IMR-90 (cell line): Measurements from ENCODE around the gene TEX14. TPM values are rescaled to one million over a fixed set of nuclear protein-coding genes. Genes with fewer than 3 reads are reported as not detected.

Experiments
- ATAC-seq: fragments of 200-7000 bp; cut with Tn5 transposase; 2 replicates; pipeline ENCODE4 v1.9.1; 2020; ENCODE audit warnings: low read depth, mild to moderate bottlenecking, moderate library complexity
- BruUV-seq: library from RNA; stranded (reverse); fragments of 400-500 nt; replicated peaks from 2 replicates; lab custom pipeline; 2021; lab: Mats Ljungman, UMichigan
- CTCF ChIA-PET: fragments of 300-600 bp; formaldehyde crosslinking; extraction: SDS; loops from one replicate; lab custom pipeline; 2021; ENCODE audit warnings: antibody characterized with exemption; lab: Yijun Ruan, JAX
- POLR2A ChIA-PET: fragments of 300-600 bp; sonication (Branson Sonifier 250); formaldehyde crosslinking; loops from one replicate; lab custom pipeline; 2022; ENCODE audit warnings: antibody characterized with exemption; ENCODE audit not compliant: unreplicated experiment; lab: Charles Lee
- DNase-seq: peaks from one replicate; pipeline ENCODE4 v3.0.0; 2013
- H2AFZ ChIP-seq: replicated peaks from 2 replicates; pipeline ENCODE3; 2013; ENCODE audit warnings: low read length, mild to moderate bottlenecking; ENCODE audit not compliant: poor library complexity
- H2AK5ac ChIP-seq: 2 replicates; pipeline ENCODE4 v1.6.1; 2013; ENCODE audit warnings: low read depth, low read length, inconsistent platforms
- H2AK9ac ChIP-seq: replicated peaks from 2 replicates; pipeline ENCODE3; 2013; ENCODE audit warnings: mild to moderate bottlenecking, low read depth, low read length, moderate library complexity; ENCODE audit not compliant: poor library complexity
- H2BK120ac ChIP-seq: 2 replicates; pipeline ENCODE4 v1.6.1; 2013; ENCODE audit warnings: low read depth, low read length, inconsistent platforms
- H2BK15ac ChIP-seq: 3 replicates; pipeline ENCODE4 v1.6.1; 2013; ENCODE audit warnings: low read depth, low read length, inconsistent platforms
- H2BK20ac ChIP-seq: 2 replicates; pipeline ENCODE4 v1.6.1; 2013; ENCODE audit warnings: low read depth, mild to moderate bottlenecking, inconsistent platforms, low read length, moderate library complexity
- H2BK5ac ChIP-seq: 2 replicates; pipeline ENCODE4 v1.6.1; 2013; ENCODE audit warnings: mild to moderate bottlenecking, low read depth, low read length, inconsistent platforms; ENCODE audit not compliant: poor library complexity, severe bottlenecking
- H3K14ac ChIP-seq: replicated peaks from 2 replicates; pipeline ENCODE4 v1.6.1; 2013; ENCODE audit warnings: low read depth, low read length, inconsistent platforms
- H3K18ac ChIP-seq: 2 replicates; pipeline ENCODE4 v1.6.1; 2013; ENCODE audit warnings: low read depth, low read length, control low read depth
- H3K23ac ChIP-seq: 2 replicates; pipeline ENCODE4 v1.6.1; 2013; ENCODE audit warnings: low read depth, low read length, inconsistent platforms
- H3K27ac ChIP-seq: 2 replicates; pipeline ENCODE4 v1.5.1; 2013; ENCODE audit warnings: mild to moderate bottlenecking, control low read depth, low read length; ENCODE audit not compliant: insufficient read depth
- H3K27me3 ChIP-seq: 2 replicates; pipeline ENCODE4 v1.6.1; 2013; ENCODE audit warnings: low read length; ENCODE audit not compliant: control insufficient read depth, insufficient read depth
- H3K36me3 ChIP-seq: 2 replicates; pipeline ENCODE4 v1.6.1; 2013; ENCODE audit warnings: low read length, mixed read lengths; ENCODE audit not compliant: control insufficient read depth, insufficient read depth
- H3K4ac ChIP-seq: 2 replicates; pipeline ENCODE4 v1.6.1; 2013; ENCODE audit warnings: low read depth, low read length, inconsistent platforms
- H3K4me1 ChIP-seq: 2 replicates; pipeline ENCODE4 v1.6.1; 2013; ENCODE audit warnings: low read length, mixed read lengths; ENCODE audit not compliant: control insufficient read depth, insufficient read depth
- H3K4me2 ChIP-seq: 2 replicates; pipeline ENCODE4 v1.6.1; 2013; ENCODE audit warnings: low read depth, mild to moderate bottlenecking, control low read depth, low read length, moderate library complexity
- H3K4me3 ChIP-seq: 2 replicates; pipeline ENCODE4 v1.5.1; 2013; ENCODE audit warnings: low read depth, mild to moderate bottlenecking, control low read depth, low read length, moderate library complexity; ENCODE audit not compliant: insufficient read depth
- H3K56ac ChIP-seq: 2 replicates; pipeline ENCODE4 v1.6.1; 2013; ENCODE audit warnings: low read length, inconsistent platforms; ENCODE audit not compliant: insufficient read depth; ENCODE audit errors: extremely low read depth
- H3K79me1 ChIP-seq, 2 experiments: 2 replicates each; pipeline ENCODE4 v1.6.1; 2013; ENCODE audit warnings: low read length in 2 of 2, inconsistent platforms in 1 of 2, low read depth in 1 of 2
- H3K9ac ChIP-seq: 2 replicates; pipeline ENCODE4 v1.6.1; 2013; ENCODE audit warnings: low read depth, low read length, control low read depth
- H3K9me1 ChIP-seq: 2 replicates; pipeline ENCODE4 v1.6.1; 2013; ENCODE audit warnings: low read length, inconsistent platforms; ENCODE audit not compliant: insufficient read depth
- H3K9me3 ChIP-seq: 2 replicates; pipeline ENCODE4 v1.6.1; 2013; ENCODE audit warnings: low read length; ENCODE audit not compliant: control insufficient read depth, insufficient read depth
- H4K20me1 ChIP-seq: 2 replicates; pipeline ENCODE4 v1.6.1; 2013; ENCODE audit warnings: low read length, inconsistent platforms; ENCODE audit not compliant: insufficient read depth
- H4K5ac ChIP-seq: 2 replicates; pipeline ENCODE4 v1.6.1; 2013; ENCODE audit warnings: mild to moderate bottlenecking, low read depth, low read length, control low read depth
- H4K8ac ChIP-seq, 2 experiments: 2 replicates each; pipeline ENCODE4 v1.6.1; 2013; ENCODE audit warnings: low read depth in 2 of 2, low read length in 2 of 2, control low read depth in 1 of 2, inconsistent platforms in 1 of 2
- H4K91ac ChIP-seq: 2 replicates; pipeline ENCODE4 v1.6.1; 2013; ENCODE audit warnings: low read depth, low read length, inconsistent platforms; ENCODE audit not compliant: insufficient read depth
- CHD1 ChIP-seq: IDR thresholded peaks from 2 replicates; pipeline ENCODE4 v1.6.1; 2012; ENCODE audit warnings: low read depth, low read length, improper control_type of control experiment
- RCOR1 ChIP-seq: IDR thresholded peaks from 2 replicates; pipeline ENCODE4 v1.6.1; 2012; ENCODE audit warnings: mild to moderate bottlenecking, low read length, improper control_type of control experiment; ENCODE audit not compliant: insufficient replicate concordance
- WGBS, 2 experiments: methylation state at CpG; one replicate each; pipeline versions ENCODE4 v1.1.5 to v1.1.7; 2013; ENCODE audit warnings: missing lambda C conversion rate in 2 of 2; ENCODE audit not compliant: insufficient read length in 1 of 2; ENCODE audit errors: extremely low coverage in 2 of 2; 5-methylcytosine and 5-hydroxymethylcytosine counted together
- dilution Hi-C: fragments of 300-500 bp; cut with HindIII; formaldehyde crosslinking; loops from one replicate; pipeline ENCODE4 v1.14.3; 2018; ENCODE audit warnings: low sequenced_read_pairs; ENCODE audit not compliant: unreplicated experiment
- in situ Hi-C: fragments of 300-500 bp; cut with MboI; formaldehyde crosslinking; loops from 3 replicates; pipeline ENCODE4 v1.14.3; 2019; ENCODE audit warnings: low sequenced_read_pairs, inconsistent platforms, mixed read lengths
- intact Hi-C: fragments of 100-400 bp; cut with micrococcal nuclease; formaldehyde crosslinking; loops from 2 replicates; pipeline ENCODE4 v1.10.0; 2022
- polyA plus RNA-seq, 3 experiments: library from polyadenylated mRNA; depleted of rRNA; stranded (reverse); fragments of >200 nt; gene quantifications; 2 replicates each; pipeline ENCODE4 v1.2.3, GENCODE V29; 2012; ENCODE audit warnings: low replicate concordance in 1 of 3
- total RNA-seq: library from RNA; depleted of rRNA; stranded (reverse); fragments of >200 nt; gene quantifications from 2 replicates; pipeline ENCODE4 v1.2.3, GENCODE V29; 2012

Gene TEX14
- total and polyA plus RNA-seq, 2 of the 4 experiments (the other 2 are of a cell fraction): not detected

GRCh38 chr17:58632324-58633314 is 59.2 kb downstream of the TEX14 start:
- BruUV-seq: no TSS peak

More at GRCh38 chr17:58632324-58633314, 59.2 kb downstream of the TEX14 start:
- Histone ChIP-seq H3K36me3 (no peaks in the 10 kb centered on the region), H4K91ac (peak overlapping the region; percentile 77), H3K9me1 (no peaks in the 10 kb centered on the region; the same call in 1 of the 2 replicates), H3K14ac (peak overlapping the region; percentile 39; the same call in 1 of the 2 replicates), H3K18ac (no peak overlapping the region), H3K4ac (peak overlapping the region; percentile 85), H2BK15ac (0 out of 3 replicates have a peak overlapping the region, but pooled peaks have one; percentile 17), H3K9ac (peak overlapping the region; percentile 84), H3K56ac (peak overlapping the region; percentile 83; the same call in 1 of the 2 replicates), H4K20me1 (peaks cover 3% of the 10 kb centered on the region; the same call in 1 of the 2 replicates), H3K4me3 (peak overlapping the region; percentile 42; the same call in 1 of the 2 replicates), H3K23ac (no peak overlapping the region), H3K4me1 (no peaks in the 10 kb centered on the region), H3K27ac (peak overlapping the region; percentile 68), H2BK20ac (no peak overlapping the region), H4K5ac (peak overlapping the region; percentile 97), H3K9me3 (no peaks in the 10 kb centered on the region), H2BK5ac (peak overlapping the region; percentile 74), H2AK5ac (peak overlapping the region; percentile 63; the same call in 1 of the 2 replicates), H3K79me1 (no peaks in the 10 kb centered on the region), H2AFZ (peak overlapping the region; percentile 86), H2AK9ac (no peak overlapping the region), H3K4me2 (peak overlapping the region; percentile 75), H4K8ac (peak overlapping the region; percentile 98 to 99), H3K27me3 (no peaks in the 10 kb centered on the region), H2BK120ac (no peak overlapping the region)
- no peak for TF ChIP-seq RCOR1
- TF ChIP-seq CHD1: no peak
- intact Hi-C loops: loop anchor here (2.0 to 10.0 kb wide), 2 partner anchors 60 to 522 kb away; partner anchors contain the start of genes PRR11, RAD51C, SKA2 and TEX14
- dilution Hi-C loops: no loop called here
- DNase-seq: no peak
- no peak for ATAC-seq
- in situ Hi-C loops: loop anchor here (10.0 kb wide), 1 partner anchor 118 kb away; the partner anchor contains the start of gene MTMR4
- CTCF ChIA-PET: no interaction called here
- 100% methylated on average over 2 of the region's 20 CpGs; no CpG with 5 or more reads in 1 of the 2 experiments for WGBS, 2 experiments
- POLR2A ChIA-PET: interaction anchor here (0.6 to 1.7 kb wide), 10 partner anchors 10 to 875 kb away, joined by 3 to 10 read pairs (median 4); no protein-coding TSS in a partner anchor
